Stimulated activated CD4-positive, alpha-beta T cell treated with anti-CD3 and anti-CD28 coated beads, TNF-alpha, amount 100 ng/mL, for 4 hours (primary cell): Measurements from ENCODE around the gene PPIP5K2.
"Not testable (repeated sequence)": the region's sequence is repeated elsewhere in the genome, so short reads cannot be mapped to it uniquely, and the experiment has no call there.

Source experiments
- DNase-seq, 3 experiments: peaks; one replicate each; pipeline ENCODE4 v3.0.0-alpha.2; 2020; ENCODE audit warnings: low read depth in 3 of 3

Gene PPIP5K2

GRCh38 chr5:103122242-103122641 lies 2.1 kb downstream of the PPIP5K2 start:
- no peak for DNase-seq

- DNase-seq = no peak
These were observed 6.5 kb downstream of the PPIP5K2 start for GRCh38 chr5:103126557-103126956.

GRCh38 chr5:103127292-103127817 lies 7.3 kb downstream of the PPIP5K2 start:
- DNase-seq = no peak

DNA sequence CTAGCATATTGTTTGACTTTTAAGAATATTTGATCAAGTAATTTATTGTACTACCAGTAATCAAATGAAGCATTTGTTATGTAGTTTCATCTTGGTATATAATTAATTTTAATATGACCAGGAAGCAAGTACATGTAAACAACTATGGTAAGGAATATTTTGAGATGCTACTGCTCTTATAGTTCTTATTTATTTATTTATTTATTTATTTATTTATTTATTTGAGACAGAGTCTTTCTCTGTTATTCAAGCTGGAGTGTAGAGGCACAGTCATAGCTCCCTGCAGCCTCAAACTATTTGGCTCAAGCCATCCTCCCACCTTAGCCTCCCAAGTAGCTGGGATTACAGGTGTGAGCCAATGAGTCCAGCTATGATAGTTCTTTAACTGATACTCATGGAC lies 8.1 kb downstream of the PPIP5K2 start:
- no peak for DNase-seq

DNA sequence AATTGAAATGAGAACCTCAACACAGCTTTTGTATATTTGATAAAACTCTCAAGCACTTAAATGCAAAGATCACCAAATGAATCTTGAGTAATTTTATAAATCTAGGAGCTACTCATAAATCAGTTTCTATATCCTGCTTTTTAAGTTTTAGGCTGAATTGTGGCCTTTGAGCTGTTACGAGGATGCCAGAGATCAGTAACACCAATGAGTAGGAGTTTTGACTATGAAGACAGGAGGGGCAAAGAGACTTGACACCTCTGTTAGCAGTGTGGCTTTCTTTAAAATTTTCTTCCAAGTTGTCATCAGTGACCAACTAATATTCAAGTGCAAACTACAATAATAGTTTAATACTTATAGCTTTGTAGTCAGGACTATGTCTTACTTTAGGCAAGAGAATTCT lies 12.6 kb downstream of the PPIP5K2 start:
- DNase-seq = no peak

- no peak for DNase-seq
These were observed 13.1 kb downstream of the PPIP5K2 start for GRCh38 chr5:103133231-103133630.

DNA sequence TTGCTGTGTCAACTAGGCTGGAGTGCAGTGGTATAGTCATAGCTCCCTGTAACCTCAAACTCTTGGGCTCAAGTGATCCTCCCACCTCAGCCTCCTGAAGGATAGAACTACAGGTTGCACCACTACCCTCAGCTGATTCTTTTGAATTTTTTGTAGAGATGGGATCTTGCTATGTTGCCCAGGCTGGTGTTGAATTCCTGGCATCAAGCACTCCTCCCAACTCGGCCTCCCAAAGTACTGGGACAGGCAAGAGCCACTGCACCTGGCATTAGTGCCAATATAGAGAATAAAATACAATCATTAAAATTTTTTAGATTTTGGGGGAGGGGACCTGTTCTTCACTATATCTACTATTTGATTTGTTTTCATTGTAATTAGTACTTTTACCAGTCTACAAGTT lies 15.4 kb downstream of the PPIP5K2 start:
- DNase-seq = no peak

- DNase-seq = no peak
These were observed 18.1 kb downstream of the PPIP5K2 start for GRCh38 chr5:103138202-103138690.

DNA sequence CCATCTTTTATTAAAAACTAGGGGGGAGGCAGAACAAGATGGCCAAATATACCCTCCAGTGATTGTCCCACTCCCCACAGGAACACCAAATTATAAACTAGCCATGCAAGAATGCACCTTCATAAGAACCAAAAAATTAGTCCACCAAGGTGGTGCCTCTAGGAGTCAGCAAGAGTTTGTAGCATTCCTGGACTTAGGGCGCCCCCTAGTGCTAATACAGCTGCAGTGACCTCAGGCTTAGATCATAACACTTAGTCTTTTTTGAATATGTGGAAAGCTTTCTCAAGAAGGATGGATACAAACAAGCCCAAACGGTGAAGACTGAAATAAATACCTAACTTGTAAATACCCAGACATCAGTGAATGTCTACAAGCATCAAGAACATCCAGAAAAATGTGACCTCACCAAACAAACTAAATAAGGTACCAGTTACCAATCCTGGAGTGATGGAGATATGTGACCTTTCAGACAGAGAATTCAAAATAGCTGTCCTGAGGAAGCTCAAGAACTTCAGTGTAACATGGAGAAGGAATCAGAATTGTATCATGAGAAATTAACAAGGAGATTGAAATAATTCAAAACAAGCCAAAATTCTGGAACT lies 19.3 kb downstream of the PPIP5K2 start:
- peak; percentile 52 to 73 (median 54) for DNase-seq

- DNase-seq = not testable (repeated sequence)
These were observed 22.0 kb downstream of the PPIP5K2 start for GRCh38 chr5:103142132-103142531.

DNA sequence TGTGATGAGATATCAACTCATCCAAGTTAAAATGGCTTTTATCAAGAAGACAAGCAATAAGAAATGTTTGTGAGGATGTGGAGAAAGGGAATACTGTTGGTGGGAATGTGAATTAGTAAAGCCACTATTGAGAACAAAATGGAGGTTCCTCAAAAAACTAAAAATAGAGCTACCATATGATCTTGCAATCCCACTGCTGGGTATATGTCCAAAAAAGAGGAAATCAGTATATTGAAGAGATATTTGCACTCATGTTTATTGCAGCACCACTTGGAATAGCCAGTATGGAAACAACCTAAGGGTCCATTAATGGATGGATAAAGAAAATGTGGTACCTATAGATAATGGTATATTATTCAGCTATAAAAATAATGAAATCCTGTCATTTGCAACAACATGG lies 25.1 kb downstream of the PPIP5K2 start:
- no peak for DNase-seq

- no peak for DNase-seq
These were observed 28.1 kb downstream of the PPIP5K2 start for GRCh38 chr5:103148213-103148612.

DNA sequence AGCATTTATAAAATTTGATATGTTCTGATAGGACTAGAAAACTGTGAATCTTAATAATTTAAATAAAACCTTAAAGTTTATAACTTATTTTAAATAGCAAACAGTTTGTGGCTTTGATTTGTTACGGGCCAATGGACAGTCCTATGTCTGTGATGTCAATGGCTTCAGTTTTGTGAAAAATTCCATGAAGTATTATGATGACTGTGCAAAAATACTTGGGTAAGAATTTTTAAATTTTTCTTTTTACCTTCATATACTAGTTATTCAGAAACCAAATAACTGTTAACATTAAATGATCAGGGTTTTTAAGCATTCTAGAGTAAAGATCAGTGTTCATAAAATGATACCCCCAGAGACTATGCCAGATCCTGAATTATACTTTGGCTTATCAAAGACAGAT lies 31.1 kb downstream of the PPIP5K2 start:
- no peak for DNase-seq

GRCh38 chr5:103166706-103167105 lies 46.6 kb downstream of the PPIP5K2 start:
- no peak for DNase-seq

DNA sequence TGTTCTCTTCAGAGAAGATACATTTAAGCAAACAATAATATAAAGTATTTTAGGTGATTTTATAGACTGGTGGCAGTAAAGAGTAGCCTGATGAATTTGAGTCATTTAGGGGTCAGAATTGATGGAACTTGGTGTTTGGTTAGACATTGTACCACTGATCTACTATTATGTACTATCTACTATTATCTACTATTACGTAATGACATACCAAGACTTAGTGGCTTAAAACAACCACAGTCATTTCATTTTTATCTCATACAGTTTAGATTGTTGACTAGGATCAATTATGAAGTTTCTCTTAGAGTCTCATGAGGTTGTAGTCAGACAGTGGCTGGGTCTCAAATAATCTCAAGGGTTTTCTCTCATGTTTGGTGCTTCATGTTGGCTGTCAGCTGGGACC lies 54.0 kb downstream of the PPIP5K2 start:
- no peak for DNase-seq

DNA sequence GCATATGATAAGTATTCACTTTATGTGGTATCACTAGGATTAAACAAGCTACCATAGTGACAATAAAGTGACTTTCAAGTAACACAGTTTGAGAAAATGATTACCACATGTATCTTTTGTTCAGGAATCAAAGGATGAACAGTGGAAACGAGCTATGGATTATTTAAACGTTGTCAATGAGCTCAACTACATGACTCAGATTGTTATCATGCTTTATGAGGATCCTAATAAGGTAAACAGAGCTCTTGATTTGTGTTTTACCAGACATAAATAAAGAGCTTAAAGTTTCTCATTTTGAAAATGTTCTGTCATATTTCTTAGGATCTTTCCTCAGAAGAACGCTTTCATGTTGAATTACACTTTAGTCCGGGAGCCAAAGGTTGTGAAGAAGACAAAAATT lies 57.4 kb downstream of the PPIP5K2 start:
- no peak for DNase-seq

- no peak for DNase-seq
These were observed 58.1 kb downstream of the PPIP5K2 start for GRCh38 chr5:103178167-103178566.

DNA sequence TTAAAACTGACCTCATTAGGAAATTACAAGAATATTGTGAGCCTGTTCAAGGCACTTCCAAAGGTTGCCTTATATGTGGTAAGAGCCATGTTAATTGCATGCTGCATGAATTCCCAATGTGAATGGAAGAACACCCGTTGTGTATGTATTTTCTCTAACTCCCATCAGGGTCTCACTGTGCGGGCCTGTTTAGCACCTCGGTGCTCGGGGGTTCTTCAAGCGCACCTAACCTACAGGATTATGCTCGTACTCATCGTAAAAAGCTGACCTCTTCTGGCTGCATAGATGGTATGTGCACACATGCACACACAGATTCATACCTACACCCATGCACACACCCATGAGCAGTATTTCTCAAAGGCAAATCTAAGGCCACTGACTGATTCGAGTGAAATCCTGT lies 66.1 kb downstream of the PPIP5K2 start:
- DNase-seq = no peak

DNA sequence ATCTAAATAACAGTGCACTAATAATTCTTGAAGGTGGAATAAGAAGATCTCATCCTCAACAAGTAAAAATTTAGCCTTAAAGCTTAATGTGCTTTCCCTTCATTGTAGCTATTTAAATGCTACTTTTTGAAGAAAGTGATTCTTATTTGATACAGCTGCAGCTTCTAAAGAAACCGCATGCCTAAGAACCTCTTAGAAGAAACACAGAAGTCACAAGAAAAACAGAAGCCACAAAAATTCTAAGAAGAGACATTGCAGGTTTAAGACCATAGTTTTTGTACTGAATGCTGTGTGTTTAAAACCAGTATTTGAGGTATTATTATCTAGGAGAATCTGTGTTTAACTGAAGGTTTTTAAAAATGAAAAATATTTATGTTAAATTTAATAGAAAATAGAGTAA lies 68.3 kb downstream of the PPIP5K2 start:
- no peak for DNase-seq

DNA sequence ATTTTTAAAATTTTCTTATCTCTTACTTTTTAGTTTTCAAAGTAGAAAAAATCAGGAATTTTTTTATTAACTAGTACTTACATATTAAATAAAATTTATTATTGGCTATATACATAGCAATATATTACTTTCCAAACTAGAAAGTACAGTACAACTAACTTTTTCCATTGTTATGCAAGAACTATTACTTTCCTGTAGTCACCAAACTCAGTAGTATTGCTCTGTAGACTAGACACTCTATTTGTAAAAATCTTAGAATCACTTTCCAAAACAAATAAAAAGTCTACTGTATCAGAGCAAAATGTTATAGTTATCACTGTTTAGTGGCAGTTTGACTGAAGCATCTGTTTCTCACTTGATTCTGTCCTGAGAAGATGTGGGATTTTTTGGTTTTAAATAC lies 83.1 kb downstream of the PPIP5K2 start:
- no peak for DNase-seq

DNA sequence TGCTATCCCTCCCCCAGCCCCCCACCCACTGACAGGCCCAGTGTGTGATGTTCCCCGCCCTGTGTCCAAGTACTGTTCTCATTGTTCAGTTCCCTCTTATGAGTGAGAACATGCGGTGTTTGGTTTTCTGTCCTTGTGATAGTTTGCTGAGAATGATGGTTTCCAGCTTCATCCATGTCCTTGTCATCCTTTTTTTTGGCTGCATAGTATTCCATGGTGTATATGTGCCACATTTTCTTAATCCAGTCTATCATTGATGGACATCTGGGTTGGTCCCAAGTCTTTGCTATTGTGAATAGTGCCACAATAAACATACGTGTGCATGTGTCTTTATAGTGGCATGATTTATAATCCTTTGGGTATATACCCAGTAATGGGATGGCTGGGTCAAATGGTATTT lies 84.9 kb downstream of the PPIP5K2 start:
- not testable (repeated sequence) for DNase-seq

GRCh38 chr5:103205991-103206700 lies 86.0 kb downstream of the PPIP5K2 start:
- no peak for DNase-seq

DNA sequence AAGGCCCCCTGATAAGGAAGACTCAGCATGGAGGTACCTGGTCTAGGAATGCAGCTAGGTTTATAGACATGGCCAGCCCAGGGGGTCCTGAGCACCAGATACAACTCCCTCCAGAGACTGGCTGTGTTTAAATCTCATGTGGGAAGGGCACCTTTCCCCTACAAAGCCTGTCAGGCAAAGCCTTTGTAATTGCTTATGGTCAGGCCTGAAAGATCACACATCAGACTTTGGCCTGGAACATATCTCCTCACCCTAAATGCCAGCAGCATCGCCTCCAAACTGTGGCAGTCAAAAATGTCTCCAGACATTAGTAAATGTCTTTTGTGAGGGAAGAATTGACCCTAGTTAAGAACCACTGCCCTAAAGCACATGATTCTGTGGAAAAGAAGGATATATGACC lies 86.9 kb downstream of the PPIP5K2 start:
- DNase-seq = no peak
